Measurements from ENCODE around the gene RBM28. TPM values are rescaled to one million over a fixed set of nuclear protein-coding genes. Genes with fewer than 3 reads are reported as not detected.

Gene RBM28
- total RNA-seq, 1 experiment from 2014 or later: 45.3 TPM

DNA sequence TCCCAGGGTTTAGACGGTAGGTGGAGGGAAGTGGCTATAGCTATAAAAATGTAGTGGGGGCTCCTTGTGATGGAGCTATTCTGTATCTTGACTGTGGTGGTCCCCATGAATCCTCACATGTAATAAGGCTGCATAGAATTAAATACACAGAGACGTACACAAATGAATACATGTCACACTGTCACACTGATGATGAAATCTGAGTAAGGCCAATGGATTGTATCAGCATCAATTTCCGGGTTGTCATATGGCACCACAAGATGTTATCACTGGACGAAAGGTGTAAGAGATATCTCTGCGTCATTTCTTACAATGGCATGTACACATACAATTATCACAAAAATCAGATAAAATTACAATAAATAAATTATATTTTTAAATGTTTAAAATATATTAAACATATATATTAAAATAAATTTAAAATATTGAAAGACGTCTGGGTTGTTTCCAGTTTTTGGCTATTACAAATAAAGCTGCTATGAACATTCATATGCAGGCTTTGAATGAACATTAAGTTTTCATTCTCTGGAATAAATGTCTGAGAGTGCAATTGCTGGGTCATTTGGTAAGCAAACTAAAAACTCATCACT, 64.5 kb downstream of the RBM28 start:
- ChIA-PET POLR2A (ENCODE audit: unreplicated experiment) (no interaction called here), CTCF (no interaction called here)
- Histone ChIP-seq H3K4me1 (ENCODE audit: insufficient read depth, low read length) (no peaks in the 10 kb centered on the region), H3K36me3 (ENCODE audit: low read depth, low read length) (no peaks in the 10 kb centered on the region), H3K9ac (ENCODE audit: low read length) (no peak overlapping the region), H3F3A (ENCODE audit: low read length, unreplicated experiment) (no peaks in the 10 kb centered on the region), H4K20me1 (ENCODE audit: low read length) (no peaks in the 10 kb centered on the region), H3K9me3 (ENCODE audit: low read length) (no peaks in the 10 kb centered on the region), H3K79me2 (ENCODE audit: low read length) (no peaks in the 10 kb centered on the region), H3K4me2 (ENCODE audit: low read length) (no peak overlapping the region), H3K4me3 (ENCODE audit: low read length) (no peak overlapping the region), H3K27me3 (ENCODE audit: low read length) (no peaks in the 10 kb centered on the region), H3K9me2 (replicated peaks; ENCODE audit: low read length) (no peaks in the 10 kb centered on the region), H3K27ac (ENCODE audit: low read length) (no peak overlapping the region), H2AFZ (ENCODE audit: low read length) (no peak overlapping the region)
- BruUV-seq (replicated peaks): no TSS peak
- DNase-seq (no peak), ATAC-seq (no peak)
- TF ChIP-seq, protein P1, sequence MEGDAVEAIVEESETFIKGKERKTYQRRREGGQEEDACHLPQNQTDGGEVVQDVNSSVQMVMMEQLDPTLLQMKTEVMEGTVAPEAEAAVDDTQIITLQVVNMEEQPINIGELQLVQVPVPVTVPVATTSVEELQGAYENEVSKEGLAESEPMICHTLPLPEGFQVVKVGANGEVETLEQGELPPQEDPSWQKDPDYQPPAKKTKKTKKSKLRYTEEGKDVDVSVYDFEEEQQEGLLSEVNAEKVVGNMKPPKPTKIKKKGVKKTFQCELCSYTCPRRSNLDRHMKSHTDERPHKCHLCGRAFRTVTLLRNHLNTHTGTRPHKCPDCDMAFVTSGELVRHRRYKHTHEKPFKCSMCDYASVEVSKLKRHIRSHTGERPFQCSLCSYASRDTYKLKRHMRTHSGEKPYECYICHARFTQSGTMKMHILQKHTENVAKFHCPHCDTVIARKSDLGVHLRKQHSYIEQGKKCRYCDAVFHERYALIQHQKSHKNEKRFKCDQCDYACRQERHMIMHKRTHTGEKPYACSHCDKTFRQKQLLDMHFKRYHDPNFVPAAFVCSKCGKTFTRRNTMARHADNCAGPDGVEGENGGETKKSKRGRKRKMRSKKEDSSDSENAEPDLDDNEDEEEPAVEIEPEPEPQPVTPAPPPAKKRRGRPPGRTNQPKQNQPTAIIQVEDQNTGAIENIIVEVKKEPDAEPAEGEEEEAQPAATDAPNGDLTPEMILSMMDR (conservative IDR thresholded peaks at IDR 0.05; ENCODE audit: low read depth, low read length): no peak
- no peak for TF ChIP-seq EZH2 (IDR thresholded peaks at IDR 0.05; ENCODE audit: low read length, unreplicated experiment)
- no peak for TF ChIP-seq EZH2phosphoT487 (IDR thresholded peaks at IDR 0.05; ENCODE audit: borderline replicate concordance, low read length)
- intact Hi-C loops (cut with micrococcal nuclease): no loop called here

DNA sequence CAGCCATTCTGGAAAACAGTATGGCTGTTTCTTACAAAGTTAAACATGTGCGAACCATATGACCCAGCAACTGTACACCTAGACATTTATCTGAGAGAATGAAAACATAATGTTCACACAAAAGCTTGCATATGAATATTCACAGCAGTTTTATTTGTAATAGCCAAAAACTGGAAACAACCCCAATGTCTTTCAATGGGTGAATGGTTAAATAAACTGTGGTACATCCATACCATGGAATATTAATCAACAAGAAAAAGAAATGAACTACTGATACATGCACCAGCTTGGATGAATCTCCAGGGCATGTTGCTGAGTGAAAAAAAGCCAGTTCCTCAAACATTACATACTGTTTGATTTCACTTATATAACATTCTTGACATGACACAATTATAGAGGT, 65.3 kb downstream of the RBM28 start:
- H3K79me2 ChIP-seq (ENCODE audit: low read length): no peaks in the 10 kb centered on the region
- no peak overlapping the region for H3K27ac ChIP-seq (ENCODE audit: low read length)
- H3K9me2 ChIP-seq (replicated peaks; ENCODE audit: low read length): no peaks in the 10 kb centered on the region
- no peaks in the 10 kb centered on the region for H3F3A ChIP-seq (ENCODE audit: low read length, unreplicated experiment)
- BruUV-seq (replicated peaks): no TSS peak
- no peak overlapping the region for H3K4me2 ChIP-seq (ENCODE audit: low read length)
- CTCF ChIA-PET: no interaction called here
- ATAC-seq (no peak), DNase-seq (no peak)
- intact Hi-C loops (cut with micrococcal nuclease): no loop called here
- no peak overlapping the region for H3K9ac ChIP-seq (ENCODE audit: low read length)
- H4K20me1 ChIP-seq (ENCODE audit: low read length): no peaks in the 10 kb centered on the region
- H2AFZ ChIP-seq (ENCODE audit: low read length): no peak overlapping the region
- TF ChIP-seq, protein P1 (conservative IDR thresholded peaks at IDR 0.05; ENCODE audit: low read depth, low read length): no peak
- TF ChIP-seq EZH2 (IDR thresholded peaks at IDR 0.05; ENCODE audit: low read length, unreplicated experiment) (no peak), EZH2phosphoT487 (IDR thresholded peaks at IDR 0.05; ENCODE audit: borderline replicate concordance, low read length) (no peak)
- H3K9me3 ChIP-seq (ENCODE audit: low read length): no peaks in the 10 kb centered on the region
- no peaks in the 10 kb centered on the region for H3K27me3 ChIP-seq (ENCODE audit: low read length)
- H3K4me1 ChIP-seq (ENCODE audit: insufficient read depth, low read length): no peaks in the 10 kb centered on the region
- H3K36me3 ChIP-seq (ENCODE audit: low read depth, low read length): no peaks in the 10 kb centered on the region
- H3K4me3 ChIP-seq (ENCODE audit: low read length): no peak overlapping the region
- POLR2A ChIA-PET (ENCODE audit: unreplicated experiment): no interaction called here

DNA sequence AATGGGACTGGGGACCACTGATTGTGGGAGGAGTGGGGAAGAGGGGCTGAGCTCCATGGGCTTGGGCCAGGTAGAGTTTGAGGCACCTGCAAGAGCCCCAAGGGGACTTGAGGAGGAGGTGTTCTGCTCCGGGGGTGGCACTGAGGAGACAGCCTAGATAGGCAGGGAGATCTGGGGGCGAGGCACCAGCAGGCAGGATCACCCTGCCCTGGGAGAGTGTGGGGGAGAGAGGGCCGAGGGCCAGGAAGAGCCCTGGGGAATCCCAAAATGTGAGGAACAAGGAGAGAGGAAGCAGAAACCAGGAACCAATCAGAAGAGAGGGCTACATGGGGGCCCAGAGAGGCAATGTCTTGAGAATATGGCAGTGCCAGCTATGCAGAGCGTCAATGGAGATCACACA, 68.0 kb downstream of the RBM28 start:
- Histone ChIP-seq H3K79me2 (ENCODE audit: low read length) (no peaks in the 10 kb centered on the region), H3K9ac (ENCODE audit: low read length) (no peak overlapping the region), H2AFZ (ENCODE audit: low read length) (no peak overlapping the region), H3K9me3 (ENCODE audit: low read length) (no peaks in the 10 kb centered on the region), H3K27me3 (ENCODE audit: low read length) (no peaks in the 10 kb centered on the region), H3F3A (ENCODE audit: low read length, unreplicated experiment) (no peaks in the 10 kb centered on the region), H3K4me1 (ENCODE audit: insufficient read depth, low read length) (no peaks in the 10 kb centered on the region), H4K20me1 (ENCODE audit: low read length) (no peaks in the 10 kb centered on the region), H3K4me3 (ENCODE audit: low read length) (no peak overlapping the region), H3K36me3 (ENCODE audit: low read depth, low read length) (no peaks in the 10 kb centered on the region), H3K27ac (ENCODE audit: low read length) (no peak overlapping the region), H3K9me2 (replicated peaks; ENCODE audit: low read length) (no peaks in the 10 kb centered on the region), H3K4me2 (ENCODE audit: low read length) (no peak overlapping the region)
- CTCF ChIA-PET: no interaction called here
- no TSS peak for BruUV-seq (replicated peaks)
- POLR2A ChIA-PET (ENCODE audit: unreplicated experiment): no interaction called here
- no peak for TF ChIP-seq EZH2 (IDR thresholded peaks at IDR 0.05; ENCODE audit: low read length, unreplicated experiment)
- TF ChIP-seq EZH2phosphoT487 (IDR thresholded peaks at IDR 0.05; ENCODE audit: borderline replicate concordance, low read length): no peak
- TF ChIP-seq, protein P1 (conservative IDR thresholded peaks at IDR 0.05; ENCODE audit: low read depth, low read length): no peak
- no peak for ATAC-seq
- DNase-seq: no peak
- intact Hi-C loops (cut with micrococcal nuclease): no loop called here

Data from PC-3 (cell line).